ENCODE data around the gene CTAGE6.
"Not testable (repeated sequence)": the region's sequence is repeated elsewhere in the genome, so short reads cannot be mapped to it uniquely, and the experiment has no call there.

CTAGE6 gene, protein sequence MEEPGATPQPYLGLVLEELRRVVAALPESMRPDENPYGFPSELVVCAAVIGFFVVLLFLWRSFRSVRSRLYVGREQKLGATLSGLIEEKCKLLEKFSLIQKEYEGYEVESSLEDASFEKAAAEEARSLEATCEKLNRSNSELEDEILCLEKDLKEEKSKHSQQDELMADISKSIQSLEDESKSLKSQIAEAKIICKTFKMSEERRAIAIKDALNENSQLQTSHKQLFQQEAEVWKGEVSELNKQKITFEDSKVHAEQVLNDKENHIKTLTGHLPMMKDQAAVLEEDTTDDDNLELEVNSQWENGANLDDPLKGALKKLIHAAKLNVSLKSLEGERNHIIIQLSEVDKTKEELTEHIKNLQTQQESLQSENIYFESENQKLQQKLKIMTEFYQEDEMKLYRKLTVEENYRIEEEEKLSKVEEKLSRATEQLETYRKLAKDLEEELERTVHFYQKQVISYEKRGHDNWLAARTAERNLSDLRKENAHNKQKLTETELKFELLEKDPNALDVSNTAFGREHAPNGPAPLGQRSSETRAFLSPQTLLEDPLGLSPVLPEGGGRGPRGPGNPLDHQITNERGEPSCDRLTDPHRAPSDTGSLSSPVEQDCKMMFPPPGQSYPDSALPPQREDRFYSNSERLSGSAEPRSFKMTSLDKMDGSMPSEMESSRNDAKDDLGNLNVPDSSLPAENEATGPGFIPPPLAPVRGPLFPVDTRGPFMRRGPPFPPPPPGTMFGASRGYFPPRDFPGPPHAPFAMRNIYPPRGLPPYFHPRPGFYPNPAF

DNA sequence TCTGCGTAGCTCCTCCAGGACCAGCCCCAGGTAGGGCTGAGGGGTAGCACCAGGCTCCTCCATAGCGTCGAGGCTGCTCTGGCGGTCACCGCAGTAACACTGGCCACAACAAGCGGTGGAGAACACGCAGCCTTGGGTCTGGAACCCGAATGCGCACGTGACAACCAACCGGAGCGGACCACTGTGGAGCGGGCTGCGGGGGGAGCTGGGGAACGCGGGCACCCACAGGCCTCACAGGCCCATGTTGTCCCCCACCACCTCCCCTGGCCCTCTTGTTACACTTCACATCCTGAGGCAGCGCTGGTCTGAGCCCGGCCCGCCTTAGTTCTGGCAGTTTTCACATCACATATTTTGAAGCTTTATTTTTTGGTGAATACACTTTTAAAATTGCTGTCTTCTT, at the start of gene CTAGE6:
TSS of gene CTAGE6 (minus strand) at position 101 of the 400 bp plus-strand sequence. CDS start at position 63, 38 bp downstream.
- H3K4me1 ChIP-seq (ENCODE audit: low read depth, poor library complexity, severe bottlenecking); H3K4me2 ChIP-seq; H3K79me2 ChIP-seq (ENCODE audit: insufficient read depth, low read depth); H3K27ac ChIP-seq; H3K4me3 ChIP-seq (IDR thresholded peaks at IDR 0.05; ENCODE audit: insufficient read depth, low read depth, low read length); H3K9ac ChIP-seq; H3K27me3 ChIP-seq (ENCODE audit: insufficient read depth, low read depth); H4K20me1 ChIP-seq (ENCODE audit: insufficient read depth); H3K36me3 ChIP-seq (ENCODE audit: insufficient read depth); H2AFZ ChIP-seq (ENCODE audit: low read depth): not testable (repeated sequence)

DNA sequence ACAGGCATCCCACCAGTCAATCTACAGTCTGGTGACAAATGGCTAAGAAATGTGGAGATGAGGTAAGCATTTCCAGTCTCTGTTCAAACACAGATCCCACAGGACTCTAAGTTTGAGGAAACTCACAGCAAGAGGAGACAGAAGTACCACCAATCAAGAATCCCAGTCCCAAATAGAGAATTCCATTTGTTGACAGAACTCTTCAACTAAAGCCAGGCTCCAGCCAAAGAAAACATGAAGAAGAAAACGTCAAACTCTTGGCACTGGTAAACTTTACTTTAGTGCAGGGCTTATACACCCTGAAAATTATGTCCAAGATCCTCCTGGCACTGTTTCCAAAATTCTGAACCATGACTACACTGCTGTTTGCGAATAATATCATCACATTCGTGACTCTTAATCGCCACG, 49.2 kb upstream of the CTAGE6 start:
- not testable (repeated sequence) for H3K9ac ChIP-seq; H3K4me1 ChIP-seq (ENCODE audit: low read depth, poor library complexity, severe bottlenecking)

DNA sequence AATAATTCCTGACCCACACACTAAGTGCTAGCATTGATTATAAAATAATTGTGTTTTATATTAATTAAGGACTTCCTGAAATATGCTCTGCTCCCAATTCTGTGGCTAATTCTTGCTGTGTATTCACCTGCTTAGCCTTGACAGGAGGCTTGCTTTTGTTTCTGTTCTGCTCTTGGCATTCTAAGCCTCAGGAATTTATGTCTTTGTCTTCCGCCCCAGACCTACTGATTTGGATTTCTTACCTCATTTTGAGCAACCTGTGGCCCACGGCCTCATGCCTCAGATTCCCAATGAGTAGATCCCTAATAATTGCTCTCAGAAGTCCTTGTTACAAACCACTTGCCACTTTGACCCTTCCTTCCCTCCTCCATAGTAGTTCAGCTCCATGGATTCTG, 40.4 kb upstream of the CTAGE6 start:
- not testable (repeated sequence) for H3K9ac ChIP-seq; H3K79me2 ChIP-seq (ENCODE audit: insufficient read depth, low read depth); H3K4me2 ChIP-seq; H3K27ac ChIP-seq; H3K4me3 ChIP-seq (IDR thresholded peaks at IDR 0.05; ENCODE audit: insufficient read depth, low read depth, low read length); H4K20me1 ChIP-seq (ENCODE audit: insufficient read depth); H3K27me3 ChIP-seq (ENCODE audit: insufficient read depth, low read depth); H2AFZ ChIP-seq (ENCODE audit: low read depth); H3K4me1 ChIP-seq (ENCODE audit: low read depth, poor library complexity, severe bottlenecking); H3K36me3 ChIP-seq (ENCODE audit: insufficient read depth)

More for the DNA sequence above, 49.2 kb upstream of the CTAGE6 start:
- not testable (repeated sequence) for H4K20me1 ChIP-seq (ENCODE audit: insufficient read depth); H3K79me2 ChIP-seq (ENCODE audit: insufficient read depth, low read depth); H3K27ac ChIP-seq; H3K4me2 ChIP-seq; H3K27me3 ChIP-seq (ENCODE audit: insufficient read depth, low read depth); H3K36me3 ChIP-seq (ENCODE audit: insufficient read depth); H2AFZ ChIP-seq (ENCODE audit: low read depth); H3K4me3 ChIP-seq (IDR thresholded peaks at IDR 0.05; ENCODE audit: insufficient read depth, low read depth, low read length)

DNA sequence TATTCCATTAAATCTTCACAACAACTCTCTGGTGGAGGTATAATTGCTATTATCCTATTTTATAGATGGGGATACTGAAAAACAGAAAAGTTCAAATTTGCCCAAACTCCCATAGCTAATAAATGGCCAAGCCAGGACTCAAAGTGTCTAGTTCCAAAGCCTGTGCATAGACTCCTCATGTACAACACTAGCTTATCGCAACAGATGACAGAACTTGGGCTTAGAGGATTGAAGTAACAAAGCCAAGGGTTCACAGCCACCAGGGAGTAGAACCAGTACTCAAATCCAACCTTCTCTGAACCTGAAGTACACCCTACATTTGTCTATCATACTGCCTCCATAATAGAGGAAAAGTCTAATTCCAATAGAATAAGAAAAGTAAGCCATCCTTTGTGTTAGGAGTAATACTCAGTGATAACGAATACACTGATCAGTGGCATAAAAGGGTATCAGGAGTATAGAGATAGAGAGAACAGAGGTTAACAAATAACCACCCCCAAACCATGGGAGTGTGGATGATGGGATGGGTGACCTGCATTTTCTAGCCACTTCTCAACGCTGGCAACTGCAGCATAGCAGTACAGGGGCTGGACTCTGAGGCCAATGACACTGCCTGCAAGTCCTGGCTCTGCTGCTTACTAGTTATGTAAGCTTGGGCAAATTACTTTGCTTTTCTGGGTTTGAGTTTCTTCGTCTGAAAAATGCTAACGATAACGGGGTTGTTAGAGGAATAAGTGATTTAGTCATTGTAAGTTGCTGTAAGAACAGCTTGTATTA, 39.8 kb upstream of the CTAGE6 start:
- H3K36me3 ChIP-seq (ENCODE audit: insufficient read depth); H3K4me1 ChIP-seq (ENCODE audit: low read depth, poor library complexity, severe bottlenecking); H3K27ac ChIP-seq; H2AFZ ChIP-seq (ENCODE audit: low read depth); H3K27me3 ChIP-seq (ENCODE audit: insufficient read depth, low read depth); H3K4me2 ChIP-seq; H3K79me2 ChIP-seq (ENCODE audit: insufficient read depth, low read depth); H3K9ac ChIP-seq; H3K4me3 ChIP-seq (IDR thresholded peaks at IDR 0.05; ENCODE audit: insufficient read depth, low read depth, low read length); H4K20me1 ChIP-seq (ENCODE audit: insufficient read depth): not testable (repeated sequence)

DNA sequence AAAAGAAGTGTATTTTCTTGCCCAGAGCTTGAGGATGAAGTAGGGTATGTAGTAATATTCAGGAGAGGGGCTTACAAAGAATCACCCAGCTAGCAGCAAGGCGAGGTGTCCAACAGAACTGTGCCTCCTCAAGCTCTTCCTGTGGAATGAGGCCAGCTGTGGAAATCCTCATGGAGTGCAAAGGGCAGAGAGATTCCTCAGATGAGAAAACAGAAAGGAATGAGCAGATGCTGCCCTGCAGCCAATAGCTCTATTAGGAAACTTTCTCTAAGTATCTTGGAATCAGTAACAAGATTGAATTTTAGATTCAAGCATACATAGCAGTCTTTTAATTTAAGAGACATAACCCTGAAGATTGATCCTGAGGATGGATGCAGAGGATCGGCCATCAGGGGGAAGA, 38.2 kb upstream of the CTAGE6 start:
- H3K4me1 ChIP-seq (ENCODE audit: low read depth, poor library complexity, severe bottlenecking); H3K27me3 ChIP-seq (ENCODE audit: insufficient read depth, low read depth); H3K79me2 ChIP-seq (ENCODE audit: insufficient read depth, low read depth); H3K4me3 ChIP-seq (IDR thresholded peaks at IDR 0.05; ENCODE audit: insufficient read depth, low read depth, low read length); H3K36me3 ChIP-seq (ENCODE audit: insufficient read depth); H4K20me1 ChIP-seq (ENCODE audit: insufficient read depth); H3K9ac ChIP-seq; H3K27ac ChIP-seq; H2AFZ ChIP-seq (ENCODE audit: low read depth); H3K4me2 ChIP-seq: not testable (repeated sequence)

DNA sequence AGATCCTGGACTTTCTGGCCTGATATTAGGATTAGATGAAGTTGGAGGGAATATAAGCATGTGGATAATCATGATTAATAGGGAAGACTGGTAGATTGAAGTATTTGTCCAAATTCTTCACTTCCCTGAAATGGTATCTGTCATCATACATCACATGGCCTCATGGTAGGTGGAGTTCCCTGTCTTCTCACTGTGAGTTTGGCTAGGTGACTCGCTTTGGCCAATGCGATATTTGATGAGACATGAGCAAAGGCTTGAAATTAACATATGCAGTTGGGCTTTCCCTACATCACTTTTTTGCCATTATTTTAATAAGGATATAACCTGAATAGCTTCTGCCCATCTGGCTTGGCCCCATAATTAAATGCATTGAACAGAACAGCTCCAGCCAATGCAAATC, 35.1 kb upstream of the CTAGE6 start:
- not testable (repeated sequence) for H3K4me2 ChIP-seq; H3K9ac ChIP-seq; H3K4me3 ChIP-seq (IDR thresholded peaks at IDR 0.05; ENCODE audit: insufficient read depth, low read depth, low read length); H3K4me1 ChIP-seq (ENCODE audit: low read depth, poor library complexity, severe bottlenecking); H3K27ac ChIP-seq; H3K79me2 ChIP-seq (ENCODE audit: insufficient read depth, low read depth); H3K36me3 ChIP-seq (ENCODE audit: insufficient read depth); H4K20me1 ChIP-seq (ENCODE audit: insufficient read depth); H2AFZ ChIP-seq (ENCODE audit: low read depth); H3K27me3 ChIP-seq (ENCODE audit: insufficient read depth, low read depth)

DNA sequence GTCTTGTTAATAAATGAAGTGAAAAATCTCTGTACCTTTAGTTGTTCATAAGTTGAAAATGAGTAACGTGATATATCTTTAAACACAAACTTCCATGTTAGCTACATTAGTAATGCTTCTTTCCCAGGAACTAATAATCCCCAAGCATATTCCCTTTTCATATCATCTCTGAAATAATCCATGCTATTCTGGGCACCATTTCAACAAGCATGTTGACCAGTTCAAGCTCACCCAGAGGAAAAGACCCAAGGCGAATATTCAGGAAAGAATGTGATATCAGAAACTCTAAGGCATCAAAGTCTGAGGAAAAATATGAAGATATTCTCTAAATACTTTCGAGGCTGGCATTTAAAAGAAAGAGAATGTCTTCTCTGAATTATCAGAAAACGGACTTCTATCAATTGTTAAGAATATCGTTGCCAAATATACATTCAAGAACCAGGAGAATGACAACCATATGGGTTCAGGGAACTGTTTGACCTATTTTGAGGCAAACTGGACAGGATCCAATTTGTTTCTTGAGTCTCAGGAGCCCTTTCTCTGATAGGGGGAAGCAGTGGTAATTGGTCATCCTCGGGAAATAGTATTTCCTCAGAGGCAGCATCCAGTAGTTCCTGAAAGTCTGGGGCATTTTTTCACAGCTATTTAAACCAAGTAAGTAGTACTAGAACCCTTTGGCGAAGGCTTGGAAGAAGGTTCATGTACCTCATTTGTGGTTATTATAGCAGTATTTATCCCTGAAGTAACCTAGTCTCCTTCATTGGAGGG, 28.1 kb upstream of the CTAGE6 start:
- H3K27me3 ChIP-seq (ENCODE audit: insufficient read depth, low read depth); H3K36me3 ChIP-seq (ENCODE audit: insufficient read depth); H3K4me2 ChIP-seq; H2AFZ ChIP-seq (ENCODE audit: low read depth); H3K4me1 ChIP-seq (ENCODE audit: low read depth, poor library complexity, severe bottlenecking); H3K4me3 ChIP-seq (IDR thresholded peaks at IDR 0.05; ENCODE audit: insufficient read depth, low read depth, low read length); H3K79me2 ChIP-seq (ENCODE audit: insufficient read depth, low read depth); H4K20me1 ChIP-seq (ENCODE audit: insufficient read depth); H3K27ac ChIP-seq; H3K9ac ChIP-seq: not testable (repeated sequence)

DNA sequence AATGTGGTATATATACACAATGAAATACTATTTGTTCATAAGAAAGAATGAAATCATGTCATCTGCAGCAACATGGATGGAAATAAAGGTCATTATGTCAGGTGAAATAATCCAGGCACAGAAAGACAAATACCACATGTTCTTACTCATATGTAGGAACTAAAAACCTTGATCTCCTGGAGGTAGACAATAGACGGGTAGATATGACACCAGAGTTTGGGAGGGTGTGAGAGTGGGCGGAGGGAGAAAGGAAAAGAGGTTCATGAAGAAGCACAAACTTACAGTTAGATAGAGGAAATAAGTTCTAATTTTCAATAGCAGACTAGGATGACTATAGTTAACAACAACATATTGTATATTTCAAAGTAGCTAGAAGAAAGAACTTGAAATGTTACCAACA, 22.1 kb upstream of the CTAGE6 start:
- not testable (repeated sequence) for H3K36me3 ChIP-seq (ENCODE audit: insufficient read depth); H2AFZ ChIP-seq (ENCODE audit: low read depth); H3K4me2 ChIP-seq; H3K27ac ChIP-seq; H3K9ac ChIP-seq; H3K79me2 ChIP-seq (ENCODE audit: insufficient read depth, low read depth); H3K4me1 ChIP-seq (ENCODE audit: low read depth, poor library complexity, severe bottlenecking); H3K4me3 ChIP-seq (IDR thresholded peaks at IDR 0.05; ENCODE audit: insufficient read depth, low read depth, low read length); H4K20me1 ChIP-seq (ENCODE audit: insufficient read depth); H3K27me3 ChIP-seq (ENCODE audit: insufficient read depth, low read depth)

DNA sequence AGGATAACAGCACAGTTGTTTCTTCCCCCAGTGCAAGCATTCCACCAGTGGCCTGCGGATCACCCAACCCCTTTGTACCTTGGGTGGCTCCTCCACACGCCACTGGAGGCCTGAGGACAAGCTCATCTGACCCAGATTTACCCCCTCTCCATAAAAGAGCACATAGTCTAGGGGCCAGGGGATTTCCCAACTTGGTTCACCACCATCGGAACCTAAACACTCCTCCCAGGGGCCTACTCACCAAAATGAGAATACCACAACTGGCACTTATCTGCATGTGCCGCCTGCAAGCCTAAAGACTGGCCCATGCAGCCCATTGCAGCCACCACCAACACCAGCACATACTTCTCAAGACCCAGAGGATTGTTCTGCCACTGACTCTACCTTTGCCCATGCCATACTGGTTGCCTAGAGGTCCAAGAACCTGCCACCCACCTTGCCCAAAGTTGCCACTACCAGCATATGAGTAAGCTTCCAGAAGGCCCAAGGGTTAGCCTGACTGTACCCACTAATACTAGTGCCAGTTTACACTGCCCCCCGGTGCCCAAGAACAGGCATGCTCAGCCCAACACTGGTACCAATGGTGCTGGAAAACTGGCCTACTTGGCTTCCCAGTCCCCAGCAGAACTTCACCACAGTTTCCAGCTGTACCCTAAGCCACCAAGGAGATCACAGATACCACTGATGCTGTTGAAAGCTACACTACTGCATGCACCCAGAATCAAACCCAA, 15.4 kb upstream of the CTAGE6 start:
- H3K4me1 ChIP-seq (ENCODE audit: low read depth, poor library complexity, severe bottlenecking); H3K9ac ChIP-seq; H2AFZ ChIP-seq (ENCODE audit: low read depth); H3K4me2 ChIP-seq; H3K36me3 ChIP-seq (ENCODE audit: insufficient read depth); H3K4me3 ChIP-seq (IDR thresholded peaks at IDR 0.05; ENCODE audit: insufficient read depth, low read depth, low read length); H4K20me1 ChIP-seq (ENCODE audit: insufficient read depth); H3K79me2 ChIP-seq (ENCODE audit: insufficient read depth, low read depth); H3K27ac ChIP-seq; H3K27me3 ChIP-seq (ENCODE audit: insufficient read depth, low read depth): not testable (repeated sequence)
